Measurements from ENCODE around the gene RABL3.
A peak's percentile ranks its signal among the peaks of the same experiment; 100 is the strongest.
"Not testable (repeated sequence)": the region's sequence is repeated elsewhere in the genome, so short reads cannot be mapped to it uniquely, and the experiment has no call there.

RABL3 gene

DNA sequence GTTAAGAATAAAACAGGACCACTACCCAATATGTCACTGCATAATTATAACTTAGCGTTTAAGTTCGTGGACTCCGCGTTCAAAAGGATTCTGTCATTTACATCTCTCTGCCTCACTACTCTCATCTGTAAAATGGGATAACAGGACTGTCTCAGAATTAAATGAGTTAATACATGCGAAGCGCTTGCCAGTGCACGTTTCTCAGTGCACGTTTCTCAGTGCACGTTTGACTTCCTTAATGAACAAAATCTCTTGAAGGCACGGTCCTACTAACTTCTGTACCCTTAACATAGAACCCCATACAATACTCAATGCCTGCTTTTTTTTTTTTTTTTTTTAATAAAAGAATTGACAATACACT is 499 bp downstream of the RABL3 start:
- peak; percentile 1 for DNase-seq (ENCODE audit: low read depth)

DNA sequence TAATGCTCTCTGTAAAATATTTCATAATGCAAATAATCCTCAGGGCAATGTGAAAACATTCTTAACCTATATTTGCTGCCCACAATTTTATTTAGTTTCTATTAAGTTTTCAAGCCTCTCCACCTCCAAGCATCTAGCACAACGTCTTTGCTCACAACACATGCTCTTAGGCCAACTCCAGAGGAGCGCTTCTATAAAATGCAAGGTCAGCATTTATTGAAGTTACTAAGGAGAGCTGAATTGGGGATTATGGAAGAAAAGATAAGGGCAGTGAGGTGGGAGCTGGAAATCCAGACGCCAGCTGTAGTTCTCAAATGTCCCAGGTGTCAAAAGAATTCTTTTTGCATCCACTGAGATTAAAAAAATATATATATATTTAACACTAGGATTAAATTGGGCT is 996 bp downstream of the RABL3 start:
- in situ Hi-C loops (cut with HindIII; ENCODE audit: low sequenced_read_pairs): no loop called here
- TF ChIP-seq, protein P1, sequence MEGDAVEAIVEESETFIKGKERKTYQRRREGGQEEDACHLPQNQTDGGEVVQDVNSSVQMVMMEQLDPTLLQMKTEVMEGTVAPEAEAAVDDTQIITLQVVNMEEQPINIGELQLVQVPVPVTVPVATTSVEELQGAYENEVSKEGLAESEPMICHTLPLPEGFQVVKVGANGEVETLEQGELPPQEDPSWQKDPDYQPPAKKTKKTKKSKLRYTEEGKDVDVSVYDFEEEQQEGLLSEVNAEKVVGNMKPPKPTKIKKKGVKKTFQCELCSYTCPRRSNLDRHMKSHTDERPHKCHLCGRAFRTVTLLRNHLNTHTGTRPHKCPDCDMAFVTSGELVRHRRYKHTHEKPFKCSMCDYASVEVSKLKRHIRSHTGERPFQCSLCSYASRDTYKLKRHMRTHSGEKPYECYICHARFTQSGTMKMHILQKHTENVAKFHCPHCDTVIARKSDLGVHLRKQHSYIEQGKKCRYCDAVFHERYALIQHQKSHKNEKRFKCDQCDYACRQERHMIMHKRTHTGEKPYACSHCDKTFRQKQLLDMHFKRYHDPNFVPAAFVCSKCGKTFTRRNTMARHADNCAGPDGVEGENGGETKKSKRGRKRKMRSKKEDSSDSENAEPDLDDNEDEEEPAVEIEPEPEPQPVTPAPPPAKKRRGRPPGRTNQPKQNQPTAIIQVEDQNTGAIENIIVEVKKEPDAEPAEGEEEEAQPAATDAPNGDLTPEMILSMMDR (IDR thresholded peaks at IDR 0.05; ENCODE audit: low read depth, low read length, missing control alignments): no peak
- H3K4me3 ChIP-seq (ENCODE audit: low read depth, low read length): peak overlapping the region; percentile 83
- no peak for DNase-seq (ENCODE audit: low read depth)

More for the DNA sequence above, 499 bp downstream of the RABL3 start:
- TF ChIP-seq, protein P1 (IDR thresholded peaks at IDR 0.05; ENCODE audit: low read depth, low read length, missing control alignments): no peak
- H3K4me3 ChIP-seq (ENCODE audit: low read depth, low read length): peak overlapping the region; percentile 83
- in situ Hi-C loops (cut with HindIII; ENCODE audit: low sequenced_read_pairs): no loop called here

DNA sequence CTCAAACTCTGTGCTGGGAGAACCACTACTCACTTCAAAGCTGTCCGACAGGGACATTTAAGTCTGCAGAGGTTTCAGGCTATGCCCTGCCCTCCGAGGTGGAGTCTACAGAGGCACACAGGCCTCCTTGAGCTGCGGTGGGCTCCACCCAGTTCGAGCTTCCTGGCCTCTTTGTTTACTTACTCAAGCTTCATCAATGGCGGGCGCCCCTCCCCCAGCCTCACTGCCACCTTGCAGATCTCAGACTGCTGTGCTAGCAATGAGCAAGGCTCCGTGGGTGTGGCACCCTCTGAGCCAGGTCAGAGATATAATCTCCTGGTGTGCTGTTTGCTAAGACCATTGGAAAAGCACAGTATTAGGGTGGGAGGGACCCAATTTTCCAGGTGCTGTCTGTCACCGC is 4.3 kb downstream of the RABL3 start:
- DNase-seq (ENCODE audit: low read depth); in situ Hi-C loops (cut with HindIII; ENCODE audit: low sequenced_read_pairs); H3K4me3 ChIP-seq (ENCODE audit: low read depth, low read length): not testable (repeated sequence)

DNA sequence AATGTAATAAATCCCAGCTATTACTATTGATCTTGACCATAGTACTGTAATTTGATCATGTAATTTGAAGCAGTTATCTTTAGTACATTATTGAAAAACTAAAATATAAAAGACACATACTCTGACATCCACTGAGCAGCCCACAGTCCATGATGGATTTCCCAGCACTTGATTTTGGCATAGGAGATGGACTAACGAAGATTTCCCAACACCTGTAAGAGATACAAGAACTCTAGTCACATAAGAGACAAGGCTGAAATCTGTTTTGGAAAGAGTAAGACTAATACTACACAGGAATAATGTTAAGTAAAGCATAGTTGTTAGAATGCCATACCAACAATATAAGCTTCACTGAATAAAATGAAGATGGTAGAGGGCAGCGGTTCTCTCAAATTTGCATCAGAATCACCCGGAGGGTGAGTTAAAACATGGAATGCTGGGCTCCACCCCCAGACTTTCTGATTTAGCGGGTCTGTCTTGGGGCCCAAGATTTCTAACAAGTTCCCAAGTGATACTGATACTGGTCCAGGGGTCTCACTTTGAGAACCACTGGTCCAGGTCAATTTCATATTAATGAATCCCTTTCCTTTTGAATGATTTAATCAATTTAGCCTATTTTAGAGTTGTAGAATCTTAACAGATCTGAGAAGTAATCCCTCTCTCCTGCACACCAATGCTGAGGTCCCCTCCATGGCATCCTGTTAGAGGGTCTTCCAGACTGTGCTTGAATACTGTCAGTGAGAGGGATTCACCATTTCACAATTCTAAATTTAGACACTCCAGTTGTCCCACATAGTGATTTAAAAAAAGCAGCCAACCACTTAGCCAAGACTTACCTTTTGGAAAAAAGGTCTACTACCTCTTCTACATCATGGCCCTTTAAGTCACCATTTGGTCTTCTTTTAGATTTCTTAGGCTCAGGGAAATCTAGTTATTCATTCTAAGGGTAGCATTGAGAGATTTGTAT is 11.5 kb downstream of the RABL3 start:
- DNase-seq (ENCODE audit: low read depth): no peak
- TF ChIP-seq, protein P1 (IDR thresholded peaks at IDR 0.05; ENCODE audit: low read depth, low read length, missing control alignments): no peak
- H3K4me3 ChIP-seq (ENCODE audit: low read depth, low read length): no peak overlapping the region
- in situ Hi-C loops (cut with HindIII; ENCODE audit: low sequenced_read_pairs): no loop called here

DNA sequence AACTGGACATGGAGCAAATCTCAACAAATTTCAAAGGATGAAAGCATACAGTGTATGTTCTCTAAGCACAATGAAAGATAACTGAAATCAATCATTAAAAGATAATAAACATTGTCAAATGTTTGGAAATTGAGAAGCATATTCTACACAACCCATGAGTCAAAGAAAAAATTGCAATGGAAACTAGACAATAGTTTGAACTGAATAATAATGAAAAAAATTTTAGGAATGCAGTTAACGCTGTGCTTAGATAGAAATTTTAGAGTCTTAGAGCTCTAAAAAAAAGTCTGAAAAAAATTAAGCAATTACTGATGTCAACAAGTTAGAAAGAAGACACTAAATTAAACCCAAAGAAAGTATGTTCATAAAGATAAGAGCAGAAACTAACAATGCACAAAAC is 15.5 kb downstream of the RABL3 start:
- no peak for DNase-seq (ENCODE audit: low read depth)
- H3K4me3 ChIP-seq (ENCODE audit: low read depth, low read length): no peak overlapping the region
- TF ChIP-seq, protein P1 (IDR thresholded peaks at IDR 0.05; ENCODE audit: low read depth, low read length, missing control alignments): no peak
- in situ Hi-C loops (cut with HindIII; ENCODE audit: low sequenced_read_pairs): no loop called here

DNA sequence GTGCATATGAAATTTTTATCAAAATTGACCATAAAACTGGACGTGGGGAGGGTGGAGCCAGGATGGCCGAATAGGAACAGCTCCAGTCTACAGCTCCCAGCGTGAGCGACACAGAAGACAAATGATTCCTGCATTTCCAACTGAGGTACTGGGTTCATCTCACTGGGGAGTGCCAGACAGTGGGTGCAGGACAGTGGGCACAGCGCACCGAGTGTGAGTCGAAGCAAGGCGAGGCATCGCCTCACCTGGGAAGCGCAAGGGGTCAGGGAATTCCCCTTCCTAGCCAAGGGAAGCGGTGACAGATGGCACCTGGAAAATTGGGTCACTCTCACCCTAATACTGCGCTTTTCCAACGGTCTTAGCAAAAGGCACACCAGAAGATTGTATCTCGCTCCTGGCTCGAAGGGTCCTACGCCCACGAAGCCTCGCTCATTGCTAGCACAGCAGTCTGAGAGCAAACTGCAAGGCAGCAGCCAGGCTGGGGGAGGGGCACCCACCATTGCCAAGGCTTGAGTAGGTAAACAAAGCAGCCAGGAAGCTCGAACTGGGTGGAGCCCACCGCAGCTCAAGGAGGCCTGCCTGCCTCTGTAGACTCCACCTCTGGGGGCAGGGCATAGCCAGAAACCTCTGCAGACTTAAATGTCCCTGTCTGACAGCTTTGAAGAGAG is 23.0 kb downstream of the RABL3 start:
- H3K4me3 ChIP-seq (ENCODE audit: low read depth, low read length); in situ Hi-C loops (cut with HindIII; ENCODE audit: low sequenced_read_pairs); DNase-seq (ENCODE audit: low read depth): not testable (repeated sequence)

DNA sequence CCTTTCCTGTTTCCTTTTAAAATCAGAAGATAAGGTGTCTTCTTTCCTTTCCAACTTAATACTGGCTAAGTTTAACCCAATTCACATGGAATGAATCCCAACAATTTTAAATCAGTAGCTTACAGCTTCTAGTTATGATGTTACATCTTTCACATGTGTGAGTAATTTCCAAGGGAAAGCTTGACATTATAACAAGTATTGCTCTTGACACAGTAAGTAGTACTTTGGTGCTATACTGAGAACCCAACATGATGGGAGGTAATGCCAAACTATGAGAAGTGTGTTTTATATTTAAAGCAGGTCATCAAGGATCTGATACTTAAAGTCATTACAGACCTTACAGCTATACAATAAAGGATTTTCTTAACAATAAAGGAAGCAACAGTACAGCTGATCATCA is 29.1 kb downstream of the RABL3 start:
- TF ChIP-seq, protein P1 (IDR thresholded peaks at IDR 0.05; ENCODE audit: low read depth, low read length, missing control alignments): no peak
- no peak for DNase-seq (ENCODE audit: low read depth)
- in situ Hi-C loops (cut with HindIII; ENCODE audit: low sequenced_read_pairs): no loop called here

More for the DNA sequence above, 29.1 kb downstream of the RABL3 start:
- H3K4me3 ChIP-seq (ENCODE audit: low read depth, low read length): no peak overlapping the region
